CD4-positive, alpha-beta T cell treated with Interleukin-4 for 4 hours (primary cell): ENCODE measurements around the gene MASP1.
"Not testable (repeated sequence)": the region's sequence is repeated elsewhere in the genome, so short reads cannot be mapped to it uniquely, and the experiment has no call there.

Source experiments
- DNase-seq: peaks from one replicate; pipeline ENCODE4 v3.0.0-alpha.2; 2020

Gene MASP1

DNA sequence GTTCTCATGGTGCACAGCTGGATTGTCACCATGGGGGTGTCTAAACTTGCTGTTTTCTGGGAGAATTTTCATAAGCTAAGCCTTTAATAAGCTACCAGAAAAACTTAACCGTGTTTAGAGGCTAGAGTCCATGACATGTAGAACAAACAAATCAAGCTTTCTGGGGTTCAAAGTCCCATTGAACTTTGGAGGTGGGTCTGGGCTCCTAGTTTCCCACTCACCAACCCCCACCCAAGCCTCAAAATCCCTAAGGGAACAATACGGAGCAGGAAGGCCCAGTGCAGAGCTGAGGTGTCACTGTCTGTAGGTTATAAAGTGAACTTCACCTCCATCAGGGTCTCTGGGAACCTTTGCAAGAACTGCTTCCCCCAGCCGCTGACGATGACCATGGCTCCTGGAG, 68.7 kb downstream of the MASP1 start:
- no peak for DNase-seq

DNA sequence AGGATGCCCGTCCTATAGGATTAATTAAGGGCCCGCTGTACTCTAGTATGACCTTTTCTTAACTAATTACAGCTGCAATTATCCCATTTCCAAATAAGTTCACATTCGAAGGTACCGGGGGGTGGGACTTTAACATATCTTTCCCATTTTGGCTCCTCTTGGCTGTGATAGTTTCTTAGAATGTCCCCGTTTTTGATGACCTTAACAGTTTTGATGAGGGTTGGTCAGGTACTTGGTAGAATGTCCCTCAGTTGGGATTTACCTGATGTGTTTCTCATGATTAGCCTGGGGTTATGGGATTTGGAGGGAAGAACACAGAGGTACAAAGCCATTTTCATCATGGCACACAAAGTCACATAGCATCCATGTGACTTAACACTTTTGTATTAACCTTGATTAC, 76.1 kb downstream of the MASP1 start:
- DNase-seq, result no peak

DNA sequence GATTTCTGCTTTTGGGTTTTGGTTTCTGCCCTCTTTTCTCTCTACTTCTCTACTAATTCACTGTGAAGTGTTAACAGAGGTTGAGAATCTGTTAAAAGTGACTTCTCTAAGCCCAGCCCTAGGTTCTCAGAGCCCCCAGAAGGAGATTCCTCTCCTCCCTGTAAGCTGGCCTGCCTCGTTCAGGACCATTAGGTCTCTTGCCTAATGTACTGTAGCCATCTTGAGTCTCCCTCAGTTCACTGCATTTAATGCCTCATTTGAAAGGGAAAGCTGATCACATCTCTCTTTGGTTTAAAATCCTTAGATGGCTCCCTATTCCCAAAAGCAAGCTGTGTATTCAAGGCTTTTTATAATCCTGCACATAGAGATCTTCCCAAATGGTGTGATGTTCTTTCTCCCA, 77.9 kb downstream of the MASP1 start:
- DNase-seq, result no peak

DNA sequence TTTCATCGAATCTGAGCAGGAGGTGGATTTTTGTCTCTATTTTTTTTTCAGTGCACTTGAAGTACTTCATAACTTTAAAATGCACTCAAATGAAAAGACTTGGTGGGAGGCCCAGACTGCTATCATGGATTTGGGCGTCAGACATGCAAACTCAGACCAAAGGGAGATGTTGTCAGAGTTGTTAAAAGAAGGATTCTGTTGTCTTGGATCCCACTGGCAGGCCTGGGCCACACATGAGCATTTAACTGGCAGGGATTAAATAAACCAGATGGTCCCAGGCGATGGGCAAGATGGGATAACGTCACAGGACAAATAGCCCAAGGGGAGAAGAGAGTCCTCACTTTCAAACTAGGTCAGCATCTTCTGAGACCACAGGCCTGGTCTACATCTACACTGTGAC, 78.8 kb downstream of the MASP1 start:
- DNase-seq, result no peak

DNA sequence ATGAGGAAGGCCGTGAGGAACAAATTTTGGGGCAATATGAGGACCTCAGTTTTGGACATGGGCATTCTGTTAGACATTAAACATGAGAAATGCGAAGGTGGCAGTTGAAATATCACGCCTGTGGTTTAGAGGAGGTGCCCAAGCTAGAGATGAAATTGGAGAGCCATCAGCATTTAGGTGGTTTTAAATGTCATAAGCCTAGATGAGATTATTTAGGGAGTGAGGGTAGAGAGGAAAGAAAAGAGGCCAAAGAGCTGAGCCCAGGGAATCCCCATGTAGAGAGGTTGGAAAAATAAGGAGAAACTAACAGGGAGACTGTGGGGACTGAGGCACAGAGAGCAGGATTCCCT, 79.4 kb downstream of the MASP1 start:
- no peak for DNase-seq

DNA sequence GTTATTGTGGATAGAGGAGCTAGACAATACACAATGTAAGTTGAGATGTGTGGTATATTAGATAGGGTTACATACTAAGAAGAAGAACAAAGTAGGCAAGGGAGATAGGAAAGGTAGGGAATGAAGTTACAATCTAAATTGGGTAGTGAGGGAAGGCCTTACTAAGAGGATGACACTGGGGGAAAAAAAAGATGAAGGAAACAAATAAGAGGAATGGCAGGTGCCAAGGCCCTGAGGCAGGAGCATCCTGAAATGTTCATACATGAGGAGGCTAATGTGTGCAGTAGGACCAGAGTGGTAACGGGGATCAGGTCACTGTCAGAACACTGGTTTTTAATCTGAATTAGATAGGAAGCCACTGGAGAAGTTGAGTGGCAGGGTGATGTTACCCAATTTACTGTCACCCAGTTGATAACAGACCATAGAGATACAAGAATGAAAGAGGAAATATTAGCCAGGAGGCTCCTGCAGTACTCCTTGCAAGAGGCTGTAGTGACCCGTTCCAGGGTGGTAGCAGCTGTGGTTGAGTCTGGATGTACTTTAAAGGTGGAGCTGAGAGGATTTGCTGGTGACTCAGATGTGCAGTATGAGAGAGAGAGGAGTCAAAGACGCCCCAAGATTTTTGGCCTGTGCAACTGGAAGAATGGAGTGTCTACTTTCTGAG, 79.9 kb downstream of the MASP1 start:
- DNase-seq, result no peak

DNA sequence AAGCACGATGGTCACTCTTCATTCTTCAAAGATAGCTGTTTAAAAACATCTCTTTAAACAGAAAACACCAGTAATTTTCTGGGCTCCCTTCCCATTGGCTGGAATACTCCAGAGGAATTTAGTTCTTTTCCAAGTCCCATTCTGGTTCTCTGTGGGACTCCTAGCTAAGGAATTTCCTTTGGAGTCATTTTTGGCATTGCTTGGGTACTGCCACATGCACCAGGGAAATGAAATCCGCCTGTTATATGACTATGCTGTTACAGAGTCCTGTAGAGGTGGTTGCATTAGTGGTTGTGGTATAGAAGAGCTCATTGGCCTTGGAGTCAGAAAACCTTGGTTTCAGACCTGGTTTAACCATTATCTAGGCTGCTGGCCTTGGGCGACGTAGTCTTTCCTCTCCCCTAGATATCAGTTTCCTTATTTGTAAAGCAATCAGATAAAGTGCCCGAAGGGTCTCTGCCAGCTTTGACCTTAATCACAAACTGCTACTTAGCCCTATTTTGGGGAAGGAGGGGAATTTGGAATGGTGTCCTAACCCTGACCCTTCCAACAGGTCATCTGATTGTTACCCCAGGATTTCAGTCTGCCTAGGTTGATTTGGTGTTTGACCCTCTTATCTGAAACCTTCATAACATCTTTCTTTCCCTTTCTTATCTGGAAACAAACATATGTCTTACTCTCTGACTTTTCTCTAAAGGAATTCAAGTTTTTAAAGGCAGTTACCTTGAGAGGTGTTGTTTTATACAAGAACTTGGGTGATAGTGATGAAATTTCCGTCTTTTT, 80.8 kb downstream of the MASP1 start:
- DNase-seq, result no peak

DNA sequence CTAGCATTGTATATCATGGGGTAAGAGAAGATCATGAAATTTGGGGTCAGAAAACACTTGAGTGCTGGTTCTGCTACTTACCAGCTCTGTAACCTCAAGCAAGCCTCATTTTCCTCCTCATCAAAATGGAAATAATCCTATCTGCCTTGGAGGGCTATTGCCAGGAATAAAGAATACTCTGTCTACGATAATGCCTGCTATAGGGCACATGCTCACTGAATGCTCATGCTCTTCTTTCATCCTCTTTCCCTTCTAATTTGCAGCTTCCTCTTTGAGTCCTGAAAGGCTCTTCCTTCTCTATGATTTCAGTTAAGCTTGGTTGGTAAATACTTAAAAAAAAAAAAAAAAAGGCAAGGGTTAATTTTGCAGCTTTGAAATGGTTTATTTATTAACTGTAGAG, 81.4 kb downstream of the MASP1 start:
- DNase-seq, result no peak

DNA sequence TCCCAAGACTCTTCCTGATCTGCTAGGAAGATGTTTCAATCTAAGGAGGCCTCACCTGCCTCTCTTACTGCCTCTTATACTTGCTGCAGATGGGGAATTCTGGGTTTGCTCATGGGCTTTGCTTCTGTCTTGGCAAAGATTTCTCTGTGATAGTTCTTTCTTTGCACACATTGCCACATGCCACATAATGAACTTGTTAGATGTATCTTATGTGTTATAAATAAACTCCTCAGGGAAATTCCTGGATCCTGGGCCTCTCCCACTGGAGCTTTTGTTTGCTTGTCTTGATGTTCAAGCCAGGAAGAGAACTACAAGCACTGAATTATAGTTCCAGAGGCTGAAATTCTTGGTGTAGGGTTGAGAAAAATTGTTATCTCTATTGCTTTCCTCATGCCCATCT, 82.0 kb downstream of the MASP1 start:
- DNase-seq, result no peak

DNA sequence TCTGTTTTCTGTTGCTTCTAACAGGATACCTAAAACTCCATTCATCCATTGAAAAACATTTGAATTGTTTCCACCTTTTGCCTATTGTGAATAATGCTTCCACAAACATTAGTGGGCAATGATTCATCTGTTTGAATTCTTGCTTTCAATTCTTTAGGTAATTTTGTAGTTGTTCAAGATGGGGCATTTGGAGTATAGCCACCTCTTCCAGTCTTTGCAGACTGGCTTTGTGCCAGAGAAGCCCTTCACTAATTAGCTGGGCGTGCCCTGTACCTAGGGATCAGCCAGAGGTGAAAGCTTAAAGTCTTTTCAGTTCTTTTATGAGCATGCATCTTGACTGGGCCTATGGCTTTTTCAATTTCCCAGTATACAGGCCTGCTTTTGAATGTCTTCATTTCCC, 83.4 kb downstream of the MASP1 start:
- DNase-seq, result no peak

DNA sequence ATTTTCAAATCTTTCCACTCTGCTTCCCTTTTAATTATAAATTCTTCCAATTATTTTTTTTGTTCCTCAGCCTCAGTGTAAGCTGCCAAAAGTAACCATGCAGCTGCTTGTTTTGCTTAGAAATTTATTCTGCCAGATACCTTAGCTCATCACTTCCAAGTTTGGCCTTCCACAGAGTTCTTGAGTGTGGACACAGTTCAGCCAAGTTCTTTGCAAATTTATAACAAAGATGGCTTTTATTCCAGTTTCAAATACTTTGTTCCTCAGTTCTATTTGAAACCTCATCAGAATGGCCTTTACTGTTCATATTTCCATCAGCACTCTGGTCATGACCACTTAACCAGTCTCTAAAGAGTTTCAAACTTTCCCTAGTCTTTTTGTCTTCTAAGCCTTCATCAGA, 83.9 kb downstream of the MASP1 start:
- DNase-seq, result no peak

DNA sequence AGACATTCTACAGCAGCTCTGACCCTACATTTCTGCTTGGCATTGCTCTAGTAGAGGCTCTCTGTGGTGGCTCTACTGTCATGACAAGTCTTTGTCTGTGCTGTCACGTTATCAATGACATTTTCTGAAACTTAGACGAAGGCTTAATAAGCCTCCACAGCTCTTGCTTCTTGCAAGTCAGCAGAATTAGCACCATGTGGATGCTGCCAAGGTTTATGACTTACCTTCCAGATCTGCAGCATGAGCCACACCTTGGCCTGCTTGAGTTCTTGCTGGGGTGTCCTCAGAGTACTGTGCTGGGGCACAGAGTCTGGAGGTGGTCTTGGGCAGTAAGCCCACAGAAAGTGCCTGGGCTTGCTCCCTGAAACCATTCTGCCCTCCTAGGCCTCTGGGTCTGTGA, 84.5 kb downstream of the MASP1 start:
- DNase-seq, result no peak

DNA sequence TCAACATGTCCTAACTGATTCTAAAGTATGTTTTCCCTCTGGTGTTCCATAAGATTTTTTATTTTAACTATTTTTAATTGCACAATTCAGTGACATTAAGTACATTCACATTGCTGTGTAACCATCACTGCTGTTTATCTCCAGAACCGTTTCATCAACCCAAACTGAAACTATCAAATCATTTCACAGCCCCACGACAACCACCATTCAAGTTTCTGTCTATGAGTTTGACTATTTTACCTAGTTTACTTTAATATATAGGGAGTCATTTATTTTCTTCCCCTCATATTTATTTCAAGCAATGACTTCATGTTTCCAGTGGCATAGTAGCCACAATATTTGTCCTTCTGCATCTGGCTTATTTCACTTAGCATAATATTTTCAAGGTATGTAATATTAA, 85.9 kb downstream of the MASP1 start:
- DNase-seq, result no peak

DNA sequence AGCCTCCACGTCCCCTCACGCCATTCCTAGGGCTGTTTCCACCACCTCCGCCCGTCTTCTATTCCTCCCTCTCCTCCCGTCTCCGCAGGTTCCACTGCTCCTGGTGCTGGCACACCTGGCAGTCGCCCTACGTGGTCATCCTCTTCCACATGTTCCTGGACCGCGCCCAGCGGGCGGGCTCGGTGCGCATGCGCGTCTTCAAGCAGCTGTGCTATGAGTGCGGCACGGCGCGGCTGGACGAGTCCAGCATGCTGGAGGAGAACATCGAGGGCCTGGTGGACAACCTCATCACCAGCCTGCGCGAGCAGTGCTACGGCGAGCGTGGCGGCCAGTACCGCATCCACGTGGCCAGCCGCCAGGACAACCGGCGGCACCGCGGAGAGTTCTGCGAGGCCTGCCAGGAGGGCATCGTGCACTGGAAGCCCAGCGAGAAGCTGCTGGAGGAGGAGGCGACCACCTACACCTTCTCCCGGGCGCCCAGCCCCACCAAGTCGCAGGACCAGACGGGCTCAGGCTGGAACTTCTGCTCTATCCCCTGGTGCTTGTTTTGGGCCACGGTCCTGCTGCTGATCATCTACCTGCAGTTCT, 92.0 kb downstream of the MASP1 start:
- not testable (repeated sequence) for DNase-seq

DNA sequence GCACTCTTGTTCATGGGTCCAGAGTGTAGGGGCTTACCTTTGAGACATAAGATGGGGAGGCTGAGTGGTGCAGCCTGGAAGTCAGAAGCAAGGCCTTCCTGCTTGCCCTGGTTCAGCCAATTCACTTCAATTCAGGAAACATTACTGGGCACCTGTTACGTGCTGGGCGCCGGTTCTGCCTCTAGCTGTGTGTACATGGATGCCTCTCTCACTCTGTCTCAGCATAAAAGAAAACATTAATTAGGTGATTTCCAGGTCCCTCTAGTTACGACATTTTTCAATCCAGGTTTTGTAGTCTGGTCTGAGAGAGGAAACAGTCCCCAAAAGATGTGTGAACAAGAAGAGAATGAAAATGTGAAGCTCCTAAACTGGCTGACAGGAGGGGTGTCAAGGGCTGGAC, 93.0 kb downstream of the MASP1 start:
- DNase-seq, result no peak

DNA sequence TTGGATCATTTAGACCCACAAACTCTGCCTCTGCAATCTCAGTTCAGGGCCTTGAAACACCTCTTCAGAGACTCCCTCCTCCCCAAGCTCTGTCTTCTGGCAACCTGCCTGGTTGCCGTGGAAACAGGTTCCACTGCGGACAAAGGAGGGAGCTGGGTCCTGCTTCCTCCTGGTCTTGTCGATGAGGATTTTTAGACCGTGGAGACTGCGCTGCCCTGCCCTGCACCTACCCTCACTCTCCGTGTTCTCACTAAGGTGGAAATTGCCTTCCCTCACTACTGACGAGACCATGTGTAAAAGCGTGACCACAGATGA, 94.2 kb downstream of the MASP1 start, which contains the start of gene RTP1:
Gene RTP1 (plus strand): TSS at position 152 of the 315 bp plus-strand sequence. CDS start 30 bp downstream, at position 182.
- no peak for DNase-seq

DNA sequence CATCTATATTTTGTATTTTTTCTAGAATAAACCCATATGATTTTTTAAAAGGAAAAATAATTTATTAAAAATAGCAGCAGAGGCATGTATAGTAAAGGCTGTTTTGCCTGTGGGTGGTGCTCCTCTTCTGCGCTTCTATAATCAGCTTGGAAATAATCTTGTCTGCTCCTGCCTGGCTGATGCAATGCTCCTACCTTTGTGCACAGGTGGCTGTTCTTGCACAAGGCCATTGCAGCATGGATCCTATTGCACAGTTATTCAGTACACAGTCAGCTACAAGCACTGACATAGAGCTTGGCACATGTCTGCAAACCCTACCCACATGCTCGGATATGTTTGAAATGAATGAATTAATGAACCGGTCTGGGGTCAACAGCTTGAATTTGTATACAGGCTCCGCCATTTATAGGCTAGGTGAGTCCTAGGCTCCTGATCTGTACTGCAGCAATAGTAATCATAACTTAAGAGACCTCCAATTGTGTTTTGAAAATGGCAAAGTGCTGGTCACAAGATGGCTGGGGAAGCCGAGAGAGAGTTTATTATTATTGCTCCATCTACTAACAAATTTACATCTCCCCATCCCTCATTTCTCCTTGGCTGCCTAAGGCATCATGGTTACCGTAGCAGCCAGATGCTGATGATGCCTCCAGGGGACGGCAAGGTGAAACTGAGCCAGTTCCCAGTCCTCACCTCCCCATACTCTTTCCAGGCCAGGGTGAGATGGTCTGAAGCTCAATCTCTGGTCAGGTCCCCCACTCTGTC, 94.8 kb downstream of the MASP1 start:
- DNase-seq, result no peak

DNA sequence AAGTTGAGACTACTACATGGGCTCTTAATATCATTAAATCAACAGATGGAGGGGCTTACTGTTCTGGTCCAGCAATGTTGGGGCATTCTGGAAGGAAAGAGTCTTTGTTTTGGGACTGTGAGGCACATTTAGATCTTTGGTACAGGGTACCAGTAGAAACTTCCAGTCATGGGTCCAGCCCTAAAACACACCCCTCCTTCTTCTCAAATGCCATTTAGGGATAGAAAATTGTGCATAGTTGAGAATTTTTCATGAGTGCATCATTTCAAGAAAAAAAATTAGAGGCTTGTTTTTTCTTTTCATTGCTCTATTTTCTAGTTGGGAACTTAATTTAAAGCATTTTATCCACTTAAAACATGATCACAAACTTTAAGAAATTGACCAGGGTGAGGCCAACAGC, 98.4 kb downstream of the MASP1 start:
- DNase-seq, result no peak

DNA sequence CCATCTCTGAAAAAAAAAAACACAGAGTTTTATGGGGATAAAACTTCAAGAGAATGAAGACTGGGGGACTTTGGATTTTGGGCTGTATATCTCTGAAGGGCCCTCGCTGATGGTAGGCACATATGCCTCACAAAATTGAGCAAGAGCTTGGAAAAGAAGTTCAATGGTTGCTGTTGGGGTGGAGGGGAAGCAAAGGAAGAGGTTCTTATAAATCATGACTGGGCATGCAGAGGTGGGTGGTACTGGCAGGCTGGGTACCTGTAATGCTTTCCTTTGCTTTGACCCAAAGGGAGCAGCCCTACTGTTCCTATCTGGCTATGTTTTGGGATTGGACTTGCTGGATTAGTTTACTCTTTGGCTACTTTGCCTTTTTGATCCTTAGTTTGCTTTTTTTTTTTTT, 100.3 kb downstream of the MASP1 start:
- no peak for DNase-seq

DNA sequence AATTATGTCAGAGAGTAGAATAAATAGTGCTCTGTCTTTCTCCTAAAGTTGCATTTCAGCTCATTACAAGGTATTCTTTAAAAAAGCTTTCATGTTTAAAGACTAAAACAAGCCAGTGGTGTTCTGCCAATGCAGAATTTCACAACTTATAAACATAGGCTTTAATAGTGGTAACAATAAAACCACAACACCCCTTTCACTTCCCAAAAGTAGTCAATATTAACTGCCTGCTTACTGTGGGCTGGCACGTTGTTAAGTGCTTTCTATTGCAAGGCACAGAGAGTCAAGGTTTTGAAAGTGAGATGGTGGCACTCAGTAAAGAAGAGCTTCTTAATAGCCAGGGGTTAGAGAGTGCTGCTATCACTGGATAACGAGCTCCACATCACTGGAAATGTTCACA, 102.6 kb downstream of the MASP1 start:
- DNase-seq, result no peak

DNA sequence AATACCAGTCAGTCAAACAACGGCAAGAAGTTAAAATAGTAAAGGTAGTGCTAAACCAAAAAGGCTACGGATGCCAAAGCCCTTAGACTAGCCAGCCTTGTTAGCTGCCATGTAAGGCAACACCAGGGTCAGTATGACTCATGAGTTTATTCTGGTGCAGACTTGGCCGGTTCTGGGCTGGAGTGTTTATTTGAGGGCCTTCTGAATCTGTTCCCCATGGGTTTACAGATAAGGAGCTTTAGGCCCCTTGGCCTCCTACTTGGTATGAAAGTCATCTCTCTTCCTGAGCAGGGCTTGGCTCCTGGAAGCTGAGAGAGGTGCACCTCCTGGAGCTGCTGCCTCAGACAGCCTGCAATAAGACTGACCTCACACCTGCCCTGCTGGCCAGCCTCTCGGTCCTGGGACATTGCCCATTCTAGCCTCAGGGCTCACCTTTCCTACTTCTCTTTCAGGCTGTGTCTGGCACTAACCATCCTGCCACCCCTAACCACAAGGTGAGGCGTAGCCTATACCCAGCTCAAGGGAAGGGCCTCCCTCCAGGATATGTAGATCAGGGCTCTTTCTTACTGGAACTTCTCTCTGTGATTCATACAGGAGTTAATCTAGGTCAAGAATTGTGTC, 104.6 kb downstream of the MASP1 start:
- DNase-seq, result no peak

DNA sequence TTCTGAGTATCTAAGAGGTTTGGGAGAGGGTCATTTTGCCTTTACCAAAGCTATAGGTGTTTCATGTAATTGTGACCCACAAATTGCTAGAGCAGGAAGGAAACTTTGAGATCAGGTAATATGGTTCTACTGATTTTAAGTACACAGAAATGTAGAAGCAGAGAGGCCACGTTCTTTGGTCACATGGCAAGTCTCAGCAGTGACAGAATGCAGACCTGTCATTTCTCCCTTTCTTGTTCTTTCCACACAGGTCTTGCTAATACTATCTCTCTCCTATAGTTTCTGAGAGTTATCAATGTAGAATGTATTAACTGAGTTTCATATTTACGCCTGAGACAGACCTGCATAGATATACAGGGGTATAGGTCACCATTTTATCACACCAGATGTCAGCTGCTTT, 105.2 kb downstream of the MASP1 start:
- no peak for DNase-seq

DNA sequence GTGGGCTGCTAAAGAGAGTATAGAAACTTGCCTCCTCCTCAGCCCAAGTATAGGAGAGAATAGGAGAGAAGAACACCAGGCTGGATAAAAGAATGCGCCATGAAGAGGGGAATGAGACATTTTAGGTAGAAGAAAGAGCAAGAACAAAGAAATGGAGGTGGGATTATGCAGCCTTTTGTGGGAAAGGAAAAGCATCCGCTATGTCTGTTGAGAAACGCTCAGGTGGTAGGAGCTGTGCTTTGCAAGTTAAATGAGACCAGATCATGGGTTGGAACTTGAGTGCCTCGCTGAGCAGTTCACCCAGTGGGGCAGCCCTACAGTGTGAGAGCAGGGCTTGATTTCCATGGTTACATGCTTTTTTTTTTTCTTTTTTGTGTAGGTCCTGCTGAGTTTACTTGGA, 105.8 kb downstream of the MASP1 start:
- DNase-seq, result no peak
